Neutrophil (primary cell): ENCODE data around the gene BCR.

Experiments used
- H3K27ac ChIP-seq: fragments of 200-600 bp; sonication (generic); 2 replicates; pipeline ENCODE4 v1.5.1; 2016; ENCODE audit warnings: mild to moderate bottlenecking, moderate library complexity
- H3K27me3 ChIP-seq: fragments of 200-600 bp; sonication (generic); 2 replicates; pipeline ENCODE4 v1.6.0; 2016; ENCODE audit warnings: mild to moderate bottlenecking
- H3K36me3 ChIP-seq: fragments of 200-600 bp; sonication (generic); 2 replicates; pipeline ENCODE4 v1.5.1; 2017
- H3K4me1 ChIP-seq, 2 experiments: fragments of 200-600 bp in 1 of 2; sonication (generic) in 1 of 2; 1 replicate in 1 of 2; 2 replicates in 1 of 2; pipeline versions ENCODE4 v1.5.1 to v1.6.1; 2013 to 2016; ENCODE audit warnings: low read depth in 1 of 2, low read length in 1 of 2, mild to moderate bottlenecking in 1 of 2, moderate library complexity in 1 of 2; ENCODE audit not compliant: control insufficient read depth in 1 of 2, insufficient read depth in 1 of 2
- H3K4me3 ChIP-seq, 2 experiments: fragments of 200-600 bp in 1 of 2; sonication (generic) in 1 of 2; 1 replicate in 1 of 2; 2 replicates in 1 of 2; pipeline ENCODE4 v1.5.1; 2013 to 2016; ENCODE audit warnings: low read depth in 1 of 2, low read length in 1 of 2, mild to moderate bottlenecking in 1 of 2, moderate library complexity in 1 of 2
- H3K9me3 ChIP-seq: fragments of 200-600 bp; sonication (generic); 2 replicates; pipeline ENCODE4 v1.5.1; 2016
- TF ChIP-seq, protein P1 (sequence below): fragments of 200-600 bp; sonication (generic); IDR thresholded peaks from 2 replicates; pipeline ENCODE4 v1.5.1; 2016; ENCODE audit warnings: antibody characterized with exemption

The BCR gene

DNA sequence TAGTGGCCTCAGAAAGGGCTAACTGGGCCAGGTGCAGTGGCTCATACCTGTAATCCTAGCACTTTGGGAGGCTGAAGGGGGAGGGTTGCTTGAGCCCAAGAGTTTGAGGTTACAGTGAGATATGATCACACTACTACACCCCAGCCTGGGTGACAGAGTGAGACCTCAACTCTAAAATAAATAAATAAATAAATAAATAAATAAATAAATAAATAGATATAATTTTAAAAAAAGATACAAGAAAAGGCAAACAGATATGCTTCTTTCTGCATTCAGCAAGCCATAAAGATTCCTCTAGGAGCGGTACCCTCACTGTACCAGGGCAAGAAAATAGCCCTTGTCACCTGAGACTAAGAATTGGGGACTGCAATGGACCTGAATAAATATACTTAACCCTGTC, 37.2 kb upstream of the BCR start:
- peaks cover 72 to 76% of the 10 kb centered on the region in 2 experiments for H3K4me1 ChIP-seq
- TF ChIP-seq, protein P1, sequence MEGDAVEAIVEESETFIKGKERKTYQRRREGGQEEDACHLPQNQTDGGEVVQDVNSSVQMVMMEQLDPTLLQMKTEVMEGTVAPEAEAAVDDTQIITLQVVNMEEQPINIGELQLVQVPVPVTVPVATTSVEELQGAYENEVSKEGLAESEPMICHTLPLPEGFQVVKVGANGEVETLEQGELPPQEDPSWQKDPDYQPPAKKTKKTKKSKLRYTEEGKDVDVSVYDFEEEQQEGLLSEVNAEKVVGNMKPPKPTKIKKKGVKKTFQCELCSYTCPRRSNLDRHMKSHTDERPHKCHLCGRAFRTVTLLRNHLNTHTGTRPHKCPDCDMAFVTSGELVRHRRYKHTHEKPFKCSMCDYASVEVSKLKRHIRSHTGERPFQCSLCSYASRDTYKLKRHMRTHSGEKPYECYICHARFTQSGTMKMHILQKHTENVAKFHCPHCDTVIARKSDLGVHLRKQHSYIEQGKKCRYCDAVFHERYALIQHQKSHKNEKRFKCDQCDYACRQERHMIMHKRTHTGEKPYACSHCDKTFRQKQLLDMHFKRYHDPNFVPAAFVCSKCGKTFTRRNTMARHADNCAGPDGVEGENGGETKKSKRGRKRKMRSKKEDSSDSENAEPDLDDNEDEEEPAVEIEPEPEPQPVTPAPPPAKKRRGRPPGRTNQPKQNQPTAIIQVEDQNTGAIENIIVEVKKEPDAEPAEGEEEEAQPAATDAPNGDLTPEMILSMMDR: no peak
- no peak overlapping the region for H3K4me3 ChIP-seq

DNA sequence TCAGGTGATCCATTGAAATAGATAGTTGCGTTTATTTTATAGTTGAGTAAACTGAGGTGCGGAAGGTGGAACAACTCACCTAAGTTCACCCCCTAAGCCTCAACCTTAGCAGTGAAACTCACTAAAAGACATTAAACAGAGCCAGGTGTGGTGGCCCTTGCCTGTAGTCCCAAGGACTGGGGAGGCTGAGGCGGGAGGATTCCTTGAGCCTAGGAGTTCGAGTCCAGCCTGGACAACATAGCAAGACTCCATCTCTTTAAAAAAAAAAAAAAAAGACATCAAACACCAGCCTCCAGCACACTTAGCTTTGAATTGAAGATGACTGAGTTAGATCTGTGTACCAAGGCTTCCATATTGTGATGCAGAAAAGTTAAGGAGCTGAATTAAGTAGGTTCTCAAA, 35.9 kb upstream of the BCR start:
- TF ChIP-seq, protein P1: no peak
- Histone ChIP-seq H3K4me1 (peaks cover 73 to 76% of the 10 kb centered on the region in 2 experiments), H3K27ac (peak overlapping the region; percentile 70)

More for the DNA sequence above, 37.2 kb upstream of the BCR start:
- Histone ChIP-seq H3K27me3 (no peaks in the 10 kb centered on the region), H3K36me3 (no peaks in the 10 kb centered on the region), H3K27ac (peak overlapping the region; percentile 90), H3K9me3 (no peaks in the 10 kb centered on the region)

DNA sequence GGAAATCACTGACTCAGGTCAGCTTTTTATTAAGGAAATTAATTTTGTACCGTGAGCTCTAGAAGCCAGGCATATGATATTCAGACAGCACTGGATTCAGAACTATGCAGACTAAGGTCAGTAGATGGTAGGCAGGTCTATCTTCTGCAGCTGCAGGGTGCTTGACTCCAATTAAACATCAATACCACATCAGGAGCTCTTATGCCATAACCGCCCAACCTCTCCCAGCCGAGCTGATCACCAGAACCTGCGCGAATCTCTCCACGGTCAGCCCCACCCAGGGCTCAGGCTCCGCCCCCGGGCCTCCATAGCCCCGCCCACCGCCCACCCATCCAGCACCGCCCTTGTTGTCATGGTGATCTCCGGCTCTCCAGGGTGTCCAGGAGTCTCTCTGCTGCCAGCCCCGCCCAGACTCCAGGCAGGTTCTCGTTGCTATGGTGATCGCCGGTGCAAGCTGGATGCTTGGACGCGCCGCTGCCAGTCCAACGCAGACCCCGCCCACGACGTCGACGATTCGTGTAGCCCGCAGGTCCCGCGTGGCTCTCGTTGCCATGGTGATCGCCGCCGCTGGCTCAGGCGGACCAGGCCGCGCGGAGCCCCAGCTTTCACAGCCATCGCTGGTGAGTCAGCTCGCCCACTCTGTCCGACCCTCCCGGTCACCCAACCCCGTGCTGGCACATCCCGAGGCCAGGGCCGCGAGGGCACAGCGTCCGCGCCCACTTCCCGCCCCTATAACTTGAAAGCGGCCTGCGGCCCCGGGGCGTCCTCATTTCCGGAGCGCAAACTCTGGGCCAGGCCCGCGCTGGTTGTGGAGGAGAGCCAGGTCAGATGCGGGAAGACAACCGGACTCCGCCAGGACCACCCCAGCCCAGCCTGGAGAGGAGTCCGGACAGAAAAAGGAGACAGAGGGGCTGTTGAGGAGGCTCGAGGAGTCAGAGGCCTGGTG, 35.1 kb upstream of the BCR start, which contains the start of gene RAB36:
TSS of gene RAB36 (plus strand) at position 546 of the 946 bp plus-strand sequence. CDS start 1,140 bp downstream, outside the sequence.
- Histone ChIP-seq H3K27ac (peak within 1 kb of the TSS; percentile 70), H3K4me3 (peak within 1 kb of the TSS; percentile 53 to 58), H3K9me3 (no peaks in the 10 kb centered on the region), H3K36me3 (no peaks in the 10 kb centered on the region), H3K27me3 (no peaks in the 10 kb centered on the region), H3K4me1 (peaks cover 80 to 83% of the 10 kb centered on the region in 2 experiments)
- TF ChIP-seq, protein P1: peak; percentile 34

More for the DNA sequence above, 35.9 kb upstream of the BCR start:
- no peaks in the 10 kb centered on the region for H3K36me3 ChIP-seq
- no peaks in the 10 kb centered on the region for H3K9me3 ChIP-seq
- peak overlapping the region; percentile 53 to 58 for H3K4me3 ChIP-seq
- H3K27me3 ChIP-seq: no peaks in the 10 kb centered on the region

DNA sequence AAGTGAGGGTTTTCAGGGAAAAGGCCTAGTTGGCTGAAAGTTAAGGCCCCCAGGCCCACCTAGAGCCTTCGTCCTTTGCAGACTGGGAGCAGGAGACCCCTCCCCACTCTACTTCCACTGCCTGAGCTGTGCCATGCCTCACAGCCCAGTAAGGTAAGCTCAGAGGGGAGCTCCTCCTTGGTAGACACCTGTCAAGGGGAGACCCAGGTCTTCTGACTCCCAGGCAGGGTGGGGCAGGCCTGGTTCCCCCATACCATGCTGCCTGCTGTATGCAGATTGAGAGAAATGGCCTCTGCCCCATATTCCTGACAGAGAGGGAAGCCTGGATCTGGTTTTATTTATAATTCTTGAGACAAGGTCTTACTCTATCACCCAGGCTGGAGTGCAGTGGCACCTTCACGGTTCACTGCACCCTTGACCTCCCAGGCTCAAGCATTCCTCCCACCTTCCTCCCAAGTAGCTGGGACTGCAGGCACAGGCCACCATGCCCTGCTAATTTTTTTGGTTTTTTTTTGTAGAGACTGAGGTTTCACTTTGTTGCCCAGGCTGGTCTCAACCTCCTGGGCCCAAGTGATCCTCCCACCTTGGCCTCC, 34.3 kb upstream of the BCR start:
- H3K36me3 ChIP-seq: no peaks in the 10 kb centered on the region
- H3K27me3 ChIP-seq: no peaks in the 10 kb centered on the region
- H3K4me3 ChIP-seq: peak overlapping the region; percentile 53 to 58
- TF ChIP-seq, protein P1: no peak
- H3K9me3 ChIP-seq: no peaks in the 10 kb centered on the region
- H3K27ac ChIP-seq: peak overlapping the region; percentile 70
- H3K4me1 ChIP-seq: peaks cover 88% of the 10 kb centered on the region in 2 experiments

DNA sequence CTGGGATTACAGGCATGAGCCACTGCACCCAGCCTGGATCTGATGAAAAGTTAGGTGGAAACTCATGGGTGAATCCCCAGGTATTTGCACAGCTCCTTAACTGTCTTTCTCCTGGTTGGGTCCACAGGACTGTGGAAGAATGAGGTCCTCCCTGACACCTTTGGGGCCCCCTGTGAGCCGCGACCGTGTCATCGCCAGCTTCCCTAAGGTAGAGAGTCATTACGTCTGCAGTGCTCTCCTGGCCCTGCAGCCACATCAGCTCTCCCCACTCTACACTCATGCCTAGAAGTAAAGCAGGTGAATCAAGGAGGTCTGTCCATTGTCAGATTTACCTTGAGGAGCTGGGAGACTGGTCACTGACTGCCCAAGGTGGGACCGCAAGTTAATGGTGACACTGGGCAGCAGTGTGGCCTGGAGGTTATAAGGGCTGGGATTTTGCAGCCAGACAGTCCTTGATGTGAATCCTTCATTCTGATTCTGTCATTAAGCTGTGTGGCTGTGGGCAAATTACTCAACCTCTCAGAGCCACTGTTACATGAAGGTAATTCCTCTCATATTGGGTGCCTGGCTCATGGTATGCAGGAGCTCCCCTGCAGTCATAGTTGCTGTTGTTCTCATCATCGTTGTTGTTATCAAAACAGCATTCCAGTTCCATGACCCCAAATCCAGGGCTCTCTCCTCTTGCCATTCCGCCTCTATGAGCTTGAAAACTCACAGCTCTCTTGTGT, 33.7 kb upstream of the BCR start:
- Histone ChIP-seq H3K4me1 (peaks cover 88% of the 10 kb centered on the region in 2 experiments), H3K4me3 (no peak overlapping the region), H3K27me3 (no peaks in the 10 kb centered on the region), H3K36me3 (no peaks in the 10 kb centered on the region), H3K27ac (peak overlapping the region; percentile 70), H3K9me3 (no peaks in the 10 kb centered on the region)
- TF ChIP-seq, protein P1: no peak
